IMR-90 (cell line): ENCODE data around the gene HEPACAM. TPM values are rescaled to one million over a fixed set of nuclear protein-coding genes. Genes with fewer than 3 reads are reported as not detected.

Experiments used
- ATAC-seq: fragments of 200-7000 bp; cut with Tn5 transposase; 2 replicates; pipeline ENCODE4 v1.9.1; 2020; ENCODE audit warnings: low read depth, mild to moderate bottlenecking, moderate library complexity
- BruUV-seq: library from RNA; stranded (reverse); fragments of 400-500 nt; replicated peaks from 2 replicates; lab custom pipeline; 2021; lab: Mats Ljungman, UMichigan
- CTCF ChIA-PET: fragments of 300-600 bp; formaldehyde crosslinking; extraction: SDS; loops from one replicate; lab custom pipeline; 2021; ENCODE audit warnings: antibody characterized with exemption; lab: Yijun Ruan, JAX
- POLR2A ChIA-PET: fragments of 300-600 bp; sonication (Branson Sonifier 250); formaldehyde crosslinking; loops from one replicate; lab custom pipeline; 2022; ENCODE audit warnings: antibody characterized with exemption; ENCODE audit not compliant: unreplicated experiment; lab: Charles Lee
- DNase-seq: peaks from one replicate; pipeline ENCODE4 v3.0.0; 2013
- H2AFZ ChIP-seq: replicated peaks from 2 replicates; pipeline ENCODE3; 2013; ENCODE audit warnings: low read length, mild to moderate bottlenecking; ENCODE audit not compliant: poor library complexity
- H2AK5ac ChIP-seq: 2 replicates; pipeline ENCODE4 v1.6.1; 2013; ENCODE audit warnings: low read depth, low read length, inconsistent platforms
- H2AK9ac ChIP-seq: replicated peaks from 2 replicates; pipeline ENCODE3; 2013; ENCODE audit warnings: mild to moderate bottlenecking, low read depth, low read length, moderate library complexity; ENCODE audit not compliant: poor library complexity
- H2BK120ac ChIP-seq: 2 replicates; pipeline ENCODE4 v1.6.1; 2013; ENCODE audit warnings: low read depth, low read length, inconsistent platforms
- H2BK15ac ChIP-seq: 3 replicates; pipeline ENCODE4 v1.6.1; 2013; ENCODE audit warnings: low read depth, low read length, inconsistent platforms
- H2BK20ac ChIP-seq: 2 replicates; pipeline ENCODE4 v1.6.1; 2013; ENCODE audit warnings: low read depth, mild to moderate bottlenecking, inconsistent platforms, low read length, moderate library complexity
- H2BK5ac ChIP-seq: 2 replicates; pipeline ENCODE4 v1.6.1; 2013; ENCODE audit warnings: mild to moderate bottlenecking, low read depth, low read length, inconsistent platforms; ENCODE audit not compliant: poor library complexity, severe bottlenecking
- H3K14ac ChIP-seq: replicated peaks from 2 replicates; pipeline ENCODE4 v1.6.1; 2013; ENCODE audit warnings: low read depth, low read length, inconsistent platforms
- H3K18ac ChIP-seq: 2 replicates; pipeline ENCODE4 v1.6.1; 2013; ENCODE audit warnings: low read depth, low read length, control low read depth
- H3K23ac ChIP-seq: 2 replicates; pipeline ENCODE4 v1.6.1; 2013; ENCODE audit warnings: low read depth, low read length, inconsistent platforms
- H3K27ac ChIP-seq: 2 replicates; pipeline ENCODE4 v1.5.1; 2013; ENCODE audit warnings: mild to moderate bottlenecking, control low read depth, low read length; ENCODE audit not compliant: insufficient read depth
- H3K27me3 ChIP-seq: 2 replicates; pipeline ENCODE4 v1.6.1; 2013; ENCODE audit warnings: low read length; ENCODE audit not compliant: control insufficient read depth, insufficient read depth
- H3K36me3 ChIP-seq: 2 replicates; pipeline ENCODE4 v1.6.1; 2013; ENCODE audit warnings: low read length, mixed read lengths; ENCODE audit not compliant: control insufficient read depth, insufficient read depth
- H3K4ac ChIP-seq: 2 replicates; pipeline ENCODE4 v1.6.1; 2013; ENCODE audit warnings: low read depth, low read length, inconsistent platforms
- H3K4me1 ChIP-seq: 2 replicates; pipeline ENCODE4 v1.6.1; 2013; ENCODE audit warnings: low read length, mixed read lengths; ENCODE audit not compliant: control insufficient read depth, insufficient read depth
- H3K4me2 ChIP-seq: 2 replicates; pipeline ENCODE4 v1.6.1; 2013; ENCODE audit warnings: low read depth, mild to moderate bottlenecking, control low read depth, low read length, moderate library complexity
- H3K4me3 ChIP-seq: 2 replicates; pipeline ENCODE4 v1.5.1; 2013; ENCODE audit warnings: low read depth, mild to moderate bottlenecking, control low read depth, low read length, moderate library complexity; ENCODE audit not compliant: insufficient read depth
- H3K56ac ChIP-seq: 2 replicates; pipeline ENCODE4 v1.6.1; 2013; ENCODE audit warnings: low read length, inconsistent platforms; ENCODE audit not compliant: insufficient read depth; ENCODE audit errors: extremely low read depth
- H3K79me1 ChIP-seq, 2 experiments: 2 replicates each; pipeline ENCODE4 v1.6.1; 2013; ENCODE audit warnings: low read length in 2 of 2, inconsistent platforms in 1 of 2, low read depth in 1 of 2
- H3K9ac ChIP-seq: 2 replicates; pipeline ENCODE4 v1.6.1; 2013; ENCODE audit warnings: low read depth, low read length, control low read depth
- H3K9me1 ChIP-seq: 2 replicates; pipeline ENCODE4 v1.6.1; 2013; ENCODE audit warnings: low read length, inconsistent platforms; ENCODE audit not compliant: insufficient read depth
- H3K9me3 ChIP-seq: 2 replicates; pipeline ENCODE4 v1.6.1; 2013; ENCODE audit warnings: low read length; ENCODE audit not compliant: control insufficient read depth, insufficient read depth
- H4K20me1 ChIP-seq: 2 replicates; pipeline ENCODE4 v1.6.1; 2013; ENCODE audit warnings: low read length, inconsistent platforms; ENCODE audit not compliant: insufficient read depth
- H4K5ac ChIP-seq: 2 replicates; pipeline ENCODE4 v1.6.1; 2013; ENCODE audit warnings: mild to moderate bottlenecking, low read depth, low read length, control low read depth
- H4K8ac ChIP-seq, 2 experiments: 2 replicates each; pipeline ENCODE4 v1.6.1; 2013; ENCODE audit warnings: low read depth in 2 of 2, low read length in 2 of 2, control low read depth in 1 of 2, inconsistent platforms in 1 of 2
- H4K91ac ChIP-seq: 2 replicates; pipeline ENCODE4 v1.6.1; 2013; ENCODE audit warnings: low read depth, low read length, inconsistent platforms; ENCODE audit not compliant: insufficient read depth
- CHD1 ChIP-seq: IDR thresholded peaks from 2 replicates; pipeline ENCODE4 v1.6.1; 2012; ENCODE audit warnings: low read depth, low read length, improper control_type of control experiment
- RCOR1 ChIP-seq: IDR thresholded peaks from 2 replicates; pipeline ENCODE4 v1.6.1; 2012; ENCODE audit warnings: mild to moderate bottlenecking, low read length, improper control_type of control experiment; ENCODE audit not compliant: insufficient replicate concordance
- USF2 ChIP-seq: fragments of 150-350 bp; IDR thresholded peaks from 2 replicates; pipeline ENCODE4 v1.6.1; 2017; ENCODE audit warnings: mild to moderate bottlenecking, antibody characterized with exemption, low read length, low read depth
- WGBS, 2 experiments: methylation state at CpG; one replicate each; pipeline versions ENCODE4 v1.1.5 to v1.1.7; 2013; ENCODE audit warnings: missing lambda C conversion rate in 2 of 2; ENCODE audit not compliant: insufficient read length in 1 of 2; ENCODE audit errors: extremely low coverage in 2 of 2; 5-methylcytosine and 5-hydroxymethylcytosine counted together
- dilution Hi-C: fragments of 300-500 bp; cut with HindIII; formaldehyde crosslinking; loops from one replicate; pipeline ENCODE4 v1.14.3; 2018; ENCODE audit warnings: low sequenced_read_pairs; ENCODE audit not compliant: unreplicated experiment
- in situ Hi-C: fragments of 300-500 bp; cut with MboI; formaldehyde crosslinking; loops from 3 replicates; pipeline ENCODE4 v1.14.3; 2019; ENCODE audit warnings: low sequenced_read_pairs, inconsistent platforms, mixed read lengths
- intact Hi-C: fragments of 100-400 bp; cut with micrococcal nuclease; formaldehyde crosslinking; loops from 2 replicates; pipeline ENCODE4 v1.10.0; 2022
- polyA plus RNA-seq, 3 experiments: library from polyadenylated mRNA; depleted of rRNA; stranded (reverse); fragments of >200 nt; gene quantifications; 2 replicates each; pipeline ENCODE4 v1.2.3, GENCODE V29; 2012; ENCODE audit warnings: low replicate concordance in 1 of 3
- total RNA-seq: library from RNA; depleted of rRNA; stranded (reverse); fragments of >200 nt; gene quantifications from 2 replicates; pipeline ENCODE4 v1.2.3, GENCODE V29; 2012

HEPACAM gene
- total and polyA plus RNA-seq, 2 of the 4 experiments (the other 2 are of a cell fraction): 0.09 to 0.18 TPM

DNA sequence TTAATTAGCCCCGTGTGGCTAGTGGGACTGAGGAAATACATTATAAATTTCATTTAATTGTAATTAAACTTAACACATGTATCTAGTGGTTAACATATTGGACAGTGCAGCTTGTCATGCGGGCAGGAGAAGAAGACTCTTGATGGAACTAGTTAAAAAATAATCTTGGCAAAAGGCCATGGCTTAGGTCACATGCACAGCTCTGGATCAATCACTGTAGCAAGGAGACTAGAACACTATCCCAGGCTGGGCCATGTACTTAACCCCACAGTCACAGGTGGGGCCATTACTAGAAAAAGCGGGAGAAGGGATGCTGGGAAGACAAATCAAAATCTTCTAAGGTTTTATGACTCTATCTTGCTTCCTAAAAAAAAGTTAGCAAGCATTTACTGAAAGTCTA, 8.7 kb upstream of the HEPACAM start:
- in situ Hi-C loops (no loop called here), dilution Hi-C loops (no loop called here), intact Hi-C loops (no loop called here)
- 0 out of 2 replicates have a peak, but pooled peaks cover 2% of the 10 kb centered on the region for H3K4me1 ChIP-seq
- CTCF ChIA-PET: interaction anchor here (1.5 to 1.6 kb wide), 2 partner anchors 9 to 68 kb away, joined by 5 to 6 read pairs; no protein-coding TSS in a partner anchor
- no CpG with 5 or more reads among the region's 3 CpGs for WGBS, 2 experiments
- no peak overlapping the region for H2BK5ac ChIP-seq
- H4K20me1 ChIP-seq: no peaks in the 10 kb centered on the region
- no peak overlapping the region for H2AK9ac ChIP-seq
- H3K27ac ChIP-seq: no peak overlapping the region
- H2AFZ ChIP-seq: no peak overlapping the region
- no peaks in the 10 kb centered on the region for H3K27me3 ChIP-seq
- no peak overlapping the region for H2AK5ac ChIP-seq
- H4K5ac ChIP-seq: no peak overlapping the region
- no peaks in the 10 kb centered on the region for H3K79me1 ChIP-seq
- H4K8ac ChIP-seq: no peak overlapping the region
- TF ChIP-seq CHD1: no peak
- TF ChIP-seq RCOR1: no peak
- no peak for TF ChIP-seq USF2
- no peak overlapping the region; the same call in 2 of the 3 replicates for H2BK15ac ChIP-seq
- no peak overlapping the region for H4K91ac ChIP-seq
- H3K36me3 ChIP-seq: no peaks in the 10 kb centered on the region
- no peak overlapping the region for H3K9ac ChIP-seq
- no peak overlapping the region for H3K4me2 ChIP-seq
- DNase-seq: no peak
- H2BK20ac ChIP-seq: no peak overlapping the region
- H3K9me3 ChIP-seq: no peaks in the 10 kb centered on the region
- no peak overlapping the region for H3K4ac ChIP-seq
- H3K18ac ChIP-seq: no peak overlapping the region
- no peak overlapping the region for H3K14ac ChIP-seq
- H3K56ac ChIP-seq: no peak overlapping the region
- BruUV-seq: no TSS peak
- H2BK120ac ChIP-seq: no peak overlapping the region
- H3K9me1 ChIP-seq: no peaks in the 10 kb centered on the region
- POLR2A ChIA-PET: no interaction called here
- H3K4me3 ChIP-seq: no peak overlapping the region
- ATAC-seq: no peak
- no peak overlapping the region for H3K23ac ChIP-seq
